HG02938 (cell line): ENCODE data around the gene P2RY13.

Experiments
- ATAC-seq: cut with Tn5 transposase; IDR thresholded peaks from one replicate; pipeline ENCODE4 v1.9.1; 2021; ENCODE audit warnings: mild to moderate bottlenecking, moderate library complexity; ENCODE audit not compliant: unreplicated experiment

P2RY13 gene

GRCh38 chr3:151297429-151297828, 31.9 kb downstream of the P2RY13 start:
- ATAC-seq, result no peak

GRCh38 chr3:151296226-151296625, 33.1 kb downstream of the P2RY13 start:
- ATAC-seq, result no peak

- no peak for ATAC-seq
These were observed 36.2 kb downstream of the P2RY13 start for GRCh38 chr3:151293127-151293526.

DNA sequence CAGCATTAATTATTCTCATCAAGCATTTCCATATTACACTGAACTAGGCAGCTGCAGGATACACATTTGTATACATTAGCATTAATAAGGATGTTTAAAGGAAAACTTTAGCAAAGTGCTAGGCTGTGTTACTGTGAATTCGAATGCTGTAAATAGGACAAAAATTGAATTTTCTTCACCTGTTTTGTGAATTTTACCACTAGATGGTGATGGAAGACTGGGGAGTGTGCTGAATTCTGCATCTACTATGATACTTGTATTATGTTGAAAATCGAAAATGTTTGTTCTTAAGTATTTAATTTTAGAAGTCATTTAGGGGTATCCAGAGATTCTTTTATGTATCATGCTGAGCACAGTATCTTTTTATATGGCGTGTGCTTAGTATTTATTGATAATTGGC, 38.7 kb downstream of the P2RY13 start:
- ATAC-seq, result no peak

- ATAC-seq, result no peak
These were observed 39.9 kb downstream of the P2RY13 start for GRCh38 chr3:151289445-151289844.

- ATAC-seq, result no peak
These were observed 43.4 kb downstream of the P2RY13 start for GRCh38 chr3:151285940-151286339.

GRCh38 chr3:151283907-151284461, 45.4 kb downstream of the P2RY13 start:
- no peak for ATAC-seq

GRCh38 chr3:151283387-151283786, 46.0 kb downstream of the P2RY13 start:
- no peak for ATAC-seq

DNA sequence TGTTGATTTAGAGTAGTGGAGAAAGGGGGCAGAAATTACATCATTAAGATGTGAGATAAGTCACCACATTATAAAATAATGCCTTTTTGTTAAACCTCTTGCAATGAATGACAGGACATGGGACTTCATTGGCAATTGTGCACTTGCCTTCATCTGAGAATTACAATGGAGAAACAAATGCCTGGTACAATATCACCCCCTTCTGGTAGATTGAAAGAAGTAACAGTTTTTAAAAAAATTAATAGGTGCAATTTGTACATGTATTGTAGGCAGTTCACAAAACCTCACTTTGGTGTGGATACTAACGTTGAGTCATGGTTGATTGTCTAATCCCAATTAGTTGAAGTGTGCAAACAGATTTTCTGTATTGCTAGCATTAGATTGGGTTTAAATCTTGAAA, 46.4 kb downstream of the P2RY13 start:
- ATAC-seq, result peak; percentile 58

DNA sequence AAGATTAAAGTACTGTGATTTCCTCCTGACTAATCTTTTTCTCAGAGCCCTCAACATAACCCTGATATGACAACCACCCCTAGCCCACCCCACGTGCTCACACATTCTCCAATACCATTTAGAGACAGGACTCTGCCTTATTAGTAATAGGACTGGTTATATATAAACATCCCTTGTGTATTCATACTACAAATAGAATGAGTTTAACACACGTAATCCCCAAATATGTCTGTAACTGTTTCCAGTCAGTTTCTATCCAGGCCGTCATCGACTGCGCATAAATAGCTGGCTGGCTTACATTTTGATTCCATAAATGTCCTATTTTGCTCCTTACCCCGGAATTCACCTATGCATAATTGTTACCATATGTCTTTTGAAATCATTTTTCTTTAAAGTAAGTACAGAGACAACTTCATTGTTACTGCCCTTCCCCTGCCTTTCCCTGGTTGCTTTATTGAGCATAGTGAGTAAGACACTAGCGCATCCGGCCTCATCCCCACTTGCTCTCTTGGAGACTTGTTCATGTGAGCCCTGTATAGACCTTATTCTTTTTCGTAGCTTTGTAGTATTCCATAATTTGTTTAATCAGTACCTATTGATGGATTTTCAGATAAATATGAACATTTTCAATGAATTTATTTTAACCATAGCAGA, 47.6 kb downstream of the P2RY13 start:
- no peak for ATAC-seq

GRCh38 chr3:151278230-151278629, 51.1 kb downstream of the P2RY13 start, which contains the start of gene P2RY14:
Gene P2RY14, minus strand, starts transcription at chr3:151278542. Its CDS starts 64,226 bp downstream, at chr3:151214316.
- ATAC-seq, result no peak

- ATAC-seq, result peak; percentile 55
These were observed 52.7 kb downstream of the P2RY13 start for GRCh38 chr3:151276687-151277042.
